GM12865 (cell line): Measurements from ENCODE around the gene ACOT8.

Experiments used
- DNase-seq: peaks from one replicate; pipeline ENCODE4 v3.0.0; 2010; ENCODE audit warnings: low read depth
- H3K4me3 ChIP-seq: 2 replicates; pipeline ENCODE4 v1.5.1; 2011; ENCODE audit warnings: mild to moderate bottlenecking, low read depth, low read length, control low read depth
- TF ChIP-seq, protein P1 (sequence below): IDR thresholded peaks from 2 replicates; pipeline ENCODE4 v1.5.1; 2011; ENCODE audit warnings: low read length, control low read depth, low read depth, inconsistent platforms; ENCODE audit not compliant: insufficient read depth; ENCODE audit errors: missing control alignments

ACOT8 gene

DNA sequence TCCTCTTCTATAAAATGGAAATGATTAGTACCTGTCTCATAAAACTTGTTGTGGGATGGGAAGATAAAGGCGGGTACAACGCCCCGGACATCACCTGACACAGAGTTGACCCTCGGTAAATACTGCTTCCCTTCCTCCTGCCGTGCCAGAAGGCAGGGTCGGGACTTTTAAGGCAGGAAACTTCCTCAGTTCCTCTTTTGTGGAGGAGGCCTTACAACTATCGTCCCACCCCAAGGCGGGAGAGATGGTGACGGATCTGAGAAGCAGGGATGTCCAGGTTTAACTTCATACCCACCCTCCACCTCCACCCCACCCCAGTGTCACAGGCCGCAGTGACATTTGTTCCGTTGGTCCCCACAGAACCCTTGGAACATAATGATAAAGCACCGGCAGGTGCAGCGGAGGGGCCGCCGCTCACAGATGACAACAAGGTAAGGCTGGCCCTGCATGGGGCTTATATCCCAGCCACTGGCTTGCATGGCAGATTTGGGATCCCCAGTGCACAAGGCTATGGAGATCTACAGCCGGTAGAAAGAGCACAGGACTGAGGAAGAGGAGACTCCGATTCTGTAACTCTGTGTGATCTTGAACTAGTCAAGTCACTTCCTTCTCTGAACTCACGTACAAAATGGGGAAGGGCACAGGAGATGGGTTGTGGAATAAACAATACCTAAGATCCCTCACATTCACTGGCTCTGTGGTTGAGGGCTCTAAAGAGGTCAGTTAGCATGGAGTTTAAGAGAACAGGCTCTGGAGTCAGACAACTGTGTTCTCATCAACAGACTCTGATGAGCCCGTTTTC lies 64.7 kb downstream of the ACOT8 start:
- TF ChIP-seq, protein P1, sequence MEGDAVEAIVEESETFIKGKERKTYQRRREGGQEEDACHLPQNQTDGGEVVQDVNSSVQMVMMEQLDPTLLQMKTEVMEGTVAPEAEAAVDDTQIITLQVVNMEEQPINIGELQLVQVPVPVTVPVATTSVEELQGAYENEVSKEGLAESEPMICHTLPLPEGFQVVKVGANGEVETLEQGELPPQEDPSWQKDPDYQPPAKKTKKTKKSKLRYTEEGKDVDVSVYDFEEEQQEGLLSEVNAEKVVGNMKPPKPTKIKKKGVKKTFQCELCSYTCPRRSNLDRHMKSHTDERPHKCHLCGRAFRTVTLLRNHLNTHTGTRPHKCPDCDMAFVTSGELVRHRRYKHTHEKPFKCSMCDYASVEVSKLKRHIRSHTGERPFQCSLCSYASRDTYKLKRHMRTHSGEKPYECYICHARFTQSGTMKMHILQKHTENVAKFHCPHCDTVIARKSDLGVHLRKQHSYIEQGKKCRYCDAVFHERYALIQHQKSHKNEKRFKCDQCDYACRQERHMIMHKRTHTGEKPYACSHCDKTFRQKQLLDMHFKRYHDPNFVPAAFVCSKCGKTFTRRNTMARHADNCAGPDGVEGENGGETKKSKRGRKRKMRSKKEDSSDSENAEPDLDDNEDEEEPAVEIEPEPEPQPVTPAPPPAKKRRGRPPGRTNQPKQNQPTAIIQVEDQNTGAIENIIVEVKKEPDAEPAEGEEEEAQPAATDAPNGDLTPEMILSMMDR, result no peak
- DNase-seq, result peak; percentile 25
- peak overlapping the region; percentile 74 for H3K4me3 ChIP-seq
